BLaER1 (cell line): ENCODE data around the gene HOXD12.

ENCODE experiments used
- H3K27ac ChIP-seq: shearing (Covaris generic); formaldehyde crosslinking; 2 replicates; pipeline ENCODE4 v1.8.1; 2022
- H3K27me3 ChIP-seq: shearing (Covaris generic); formaldehyde crosslinking; 2 replicates; pipeline ENCODE4 v1.8.1; 2022
- H3K36me3 ChIP-seq: shearing (Covaris generic); formaldehyde crosslinking; 2 replicates; pipeline ENCODE4 v1.8.1; 2022
- H3K4me1 ChIP-seq: shearing (Covaris generic); formaldehyde crosslinking; 2 replicates; pipeline ENCODE4 v1.8.1; 2022
- H3K4me2 ChIP-seq: shearing (Covaris generic); formaldehyde crosslinking; 2 replicates; pipeline ENCODE4 v1.8.1; 2022
- H3K4me3 ChIP-seq: shearing (Covaris generic); formaldehyde crosslinking; 2 replicates; pipeline ENCODE4 v1.8.1; 2022
- H3K9ac ChIP-seq: shearing (Covaris generic); formaldehyde crosslinking; 2 replicates; pipeline ENCODE4 v1.8.1; 2022
- H3K9me3 ChIP-seq: shearing (Covaris generic); formaldehyde crosslinking; 2 replicates; pipeline ENCODE4 v1.8.1; 2022
- H4K20me1 ChIP-seq: shearing (Covaris generic); formaldehyde crosslinking; 2 replicates; pipeline ENCODE4 v1.8.1; 2022
- Cebpa-rat ChIP-seq: shearing (Covaris generic); IDR thresholded peaks from 2 replicates; pipeline ENCODE4 v1.8.1; 2022

HOXD12 gene

GRCh38 chr2:176118601-176119339 lies 19.2 kb downstream of the HOXD12 start:
- no peak overlapping the region for H3K4me3 ChIP-seq
- H3K4me1 ChIP-seq = no peaks in the 10 kb centered on the region
- TF ChIP-seq Cebpa-rat = no peak
- no peak overlapping the region for H3K4me2 ChIP-seq
- no peaks in the 10 kb centered on the region for H3K36me3 ChIP-seq
- H3K27ac ChIP-seq = no peak overlapping the region
- H4K20me1 ChIP-seq = peaks cover 93% of the 10 kb centered on the region
- no peak overlapping the region for H3K9ac ChIP-seq
- peaks cover 100% of the 10 kb centered on the region for H3K27me3 ChIP-seq
- peaks cover 78% of the 10 kb centered on the region for H3K9me3 ChIP-seq

GRCh38 chr2:176120364-176121189 lies 21.0 kb downstream of the HOXD12 start:
- no peak overlapping the region for H3K4me3 ChIP-seq
- no peak overlapping the region for H3K27ac ChIP-seq
- H3K4me2 ChIP-seq = no peak overlapping the region
- peaks cover 100% of the 10 kb centered on the region for H3K27me3 ChIP-seq
- H3K9me3 ChIP-seq = peaks cover 67% of the 10 kb centered on the region
- no peaks in the 10 kb centered on the region for H3K36me3 ChIP-seq
- H3K4me1 ChIP-seq = no peaks in the 10 kb centered on the region
- H3K9ac ChIP-seq = no peak overlapping the region
- TF ChIP-seq Cebpa-rat = no peak
- H4K20me1 ChIP-seq = peaks cover 96% of the 10 kb centered on the region

GRCh38 chr2:176121190-176122051 lies 21.8 kb downstream of the HOXD12 start:
- Histone ChIP-seq H3K4me2 (no peak overlapping the region), H4K20me1 (peaks cover 96% of the 10 kb centered on the region), H3K36me3 (no peaks in the 10 kb centered on the region), H3K4me3 (no peak overlapping the region; the same call in 1 of the 2 replicates), H3K27me3 (peaks cover 100% of the 10 kb centered on the region), H3K9me3 (peaks cover 59% of the 10 kb centered on the region), H3K4me1 (no peaks in the 10 kb centered on the region), H3K9ac (no peak overlapping the region), H3K27ac (no peak overlapping the region)
- TF ChIP-seq Cebpa-rat = no peak

GRCh38 chr2:176122052-176122682 lies 22.6 kb downstream of the HOXD12 start:
- Histone ChIP-seq H3K27ac (no peak overlapping the region), H3K4me2 (no peak overlapping the region), H3K9ac (no peak overlapping the region), H3K4me1 (no peaks in the 10 kb centered on the region), H3K9me3 (peaks cover 52% of the 10 kb centered on the region), H3K36me3 (no peaks in the 10 kb centered on the region), H3K27me3 (peaks cover 100% of the 10 kb centered on the region), H3K4me3 (peak overlapping the region; percentile 33; the same call in 1 of the 2 replicates), H4K20me1 (peaks cover 96% of the 10 kb centered on the region)
- TF ChIP-seq Cebpa-rat = no peak

- Histone ChIP-seq H4K20me1 (peaks cover 96% of the 10 kb centered on the region), H3K9ac (no peak within 1 kb of the TSS), H3K4me1 (no peaks in the 10 kb centered on the region), H3K27me3 (peaks cover 100% of the 10 kb centered on the region), H3K4me3 (peak within 1 kb of the TSS; percentile 33; the same call in 1 of the 2 replicates), H3K4me2 (no peak within 1 kb of the TSS), H3K9me3 (peaks cover 45% of the 10 kb centered on the region), H3K27ac (no peak within 1 kb of the TSS), H3K36me3 (no peaks in the 10 kb centered on the region)
- TF ChIP-seq Cebpa-rat = no peak
Observed at GRCh38 chr2:176122683-176123410, 23.3 kb downstream of the HOXD12 start, which contains the start of gene HOXD9. HOXD9 (plus strand) TSS chr2:176122719; CDS start chr2:176122769, 50 bp downstream.

- no peak overlapping the region for H3K27ac ChIP-seq
- H3K4me2 ChIP-seq = no peak overlapping the region
- no peak for TF ChIP-seq Cebpa-rat
- peaks cover 96% of the 10 kb centered on the region for H4K20me1 ChIP-seq
- peak overlapping the region; percentile 33; the same call in 1 of the 2 replicates for H3K4me3 ChIP-seq
- H3K9me3 ChIP-seq = peaks cover 38% of the 10 kb centered on the region
- no peaks in the 10 kb centered on the region for H3K36me3 ChIP-seq
- no peak overlapping the region for H3K9ac ChIP-seq
- H3K4me1 ChIP-seq = peaks cover 5% of the 10 kb centered on the region
- peaks cover 100% of the 10 kb centered on the region for H3K27me3 ChIP-seq
Observed at GRCh38 chr2:176123411-176124109, 24.0 kb downstream of the HOXD12 start.

- Histone ChIP-seq H3K27me3 (peaks cover 100% of the 10 kb centered on the region), H3K4me2 (no peak overlapping the region), H3K4me3 (no peak overlapping the region), H3K27ac (no peak overlapping the region), H4K20me1 (peaks cover 98% of the 10 kb centered on the region), H3K9ac (no peak overlapping the region), H3K4me1 (peaks cover 12% of the 10 kb centered on the region), H3K36me3 (no peaks in the 10 kb centered on the region), H3K9me3 (peaks cover 43% of the 10 kb centered on the region)
- no peak for TF ChIP-seq Cebpa-rat
Observed at GRCh38 chr2:176124110-176124946, 24.7 kb downstream of the HOXD12 start.
